HFF-Myc (cell line): ENCODE data around the gene ATP5MC3.

Experiments used
- DNase-seq: peaks from one replicate; pipeline ENCODE4 v3.0.0-alpha.2; 2011; ENCODE audit warnings: low read depth; ENCODE audit errors: extremely low read depth
- H3K4me3 ChIP-seq: replicated peaks from 2 replicates; pipeline ENCODE4 v1.5.1; 2011; ENCODE audit warnings: low read depth, mild to moderate bottlenecking, control low read depth, low read length
- TF ChIP-seq, protein P1 (sequence below): IDR thresholded peaks from 2 replicates; pipeline ENCODE4 v1.5.1; 2012; ENCODE audit warnings: mild to moderate bottlenecking, low read depth, low read length, control low read depth; ENCODE audit errors: missing control alignments

The ATP5MC3 gene

DNA sequence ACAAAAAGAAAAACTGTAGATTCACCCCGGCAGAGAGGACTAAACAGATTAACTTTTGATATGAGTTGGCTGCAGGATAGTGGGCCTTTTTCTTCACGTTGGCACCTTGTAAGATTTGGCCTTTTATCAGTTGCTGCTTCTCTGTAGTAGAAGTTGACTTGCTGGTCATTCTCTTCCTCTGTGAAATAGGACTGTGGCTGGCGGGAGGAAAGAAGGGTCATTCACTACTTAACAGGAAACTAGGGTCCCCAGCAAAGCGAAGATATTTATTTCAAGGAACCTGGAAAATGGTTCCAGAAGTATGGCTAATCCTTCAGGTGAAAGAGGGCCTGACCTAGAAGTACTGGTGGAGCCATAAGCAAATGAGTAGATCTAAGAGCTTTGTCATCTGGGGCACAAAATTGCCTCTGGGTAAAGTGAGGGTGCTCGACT lies 383 bp upstream of the ATP5MC3 start:
- peak overlapping the region; percentile 93 for H3K4me3 ChIP-seq
- DNase-seq, result no peak
- TF ChIP-seq, protein P1, sequence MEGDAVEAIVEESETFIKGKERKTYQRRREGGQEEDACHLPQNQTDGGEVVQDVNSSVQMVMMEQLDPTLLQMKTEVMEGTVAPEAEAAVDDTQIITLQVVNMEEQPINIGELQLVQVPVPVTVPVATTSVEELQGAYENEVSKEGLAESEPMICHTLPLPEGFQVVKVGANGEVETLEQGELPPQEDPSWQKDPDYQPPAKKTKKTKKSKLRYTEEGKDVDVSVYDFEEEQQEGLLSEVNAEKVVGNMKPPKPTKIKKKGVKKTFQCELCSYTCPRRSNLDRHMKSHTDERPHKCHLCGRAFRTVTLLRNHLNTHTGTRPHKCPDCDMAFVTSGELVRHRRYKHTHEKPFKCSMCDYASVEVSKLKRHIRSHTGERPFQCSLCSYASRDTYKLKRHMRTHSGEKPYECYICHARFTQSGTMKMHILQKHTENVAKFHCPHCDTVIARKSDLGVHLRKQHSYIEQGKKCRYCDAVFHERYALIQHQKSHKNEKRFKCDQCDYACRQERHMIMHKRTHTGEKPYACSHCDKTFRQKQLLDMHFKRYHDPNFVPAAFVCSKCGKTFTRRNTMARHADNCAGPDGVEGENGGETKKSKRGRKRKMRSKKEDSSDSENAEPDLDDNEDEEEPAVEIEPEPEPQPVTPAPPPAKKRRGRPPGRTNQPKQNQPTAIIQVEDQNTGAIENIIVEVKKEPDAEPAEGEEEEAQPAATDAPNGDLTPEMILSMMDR, result no peak

DNA sequence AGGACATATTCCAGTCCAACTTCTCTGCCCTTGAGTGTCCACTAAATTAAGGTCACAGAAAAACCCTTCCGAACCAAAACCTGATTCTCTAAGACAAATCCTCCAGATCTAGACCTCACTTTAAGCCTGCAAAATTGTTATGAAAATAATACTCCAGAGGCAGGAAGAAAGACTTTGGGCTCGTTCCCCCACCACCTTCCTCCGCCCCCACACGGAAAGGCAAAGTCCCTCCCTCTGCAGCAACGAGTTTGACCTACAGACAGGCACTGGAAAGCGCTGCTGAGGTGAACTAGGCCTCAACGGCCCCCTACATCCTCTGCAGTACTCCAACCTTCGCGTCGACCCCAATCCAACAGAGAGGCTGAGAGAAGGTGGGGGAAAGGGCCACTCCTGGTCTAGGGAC lies 808 bp downstream of the ATP5MC3 start:
- TF ChIP-seq, protein P1, result no peak
- DNase-seq, result no peak
- peak overlapping the region; percentile 93 for H3K4me3 ChIP-seq

DNA sequence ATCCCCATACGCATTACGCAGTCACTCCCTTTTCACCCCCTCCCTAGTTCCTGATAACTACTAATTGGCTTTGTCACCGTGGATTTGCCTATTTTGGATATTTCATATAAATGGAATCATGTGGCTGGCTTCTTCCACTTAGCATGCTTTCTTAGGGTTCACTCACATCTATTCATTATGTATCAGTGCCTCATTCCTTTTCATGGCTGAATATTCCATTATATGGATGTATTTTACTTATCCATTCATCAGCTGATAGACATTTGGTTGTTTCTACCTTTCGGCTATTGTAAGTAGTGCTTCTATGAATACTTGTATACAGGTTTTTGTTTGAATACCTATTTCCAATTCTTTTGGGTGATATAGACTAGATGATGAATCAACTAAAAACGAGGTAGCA lies 4.9 kb downstream of the ATP5MC3 start:
- DNase-seq, result no peak
- no peak overlapping the region for H3K4me3 ChIP-seq
- TF ChIP-seq, protein P1, result no peak

DNA sequence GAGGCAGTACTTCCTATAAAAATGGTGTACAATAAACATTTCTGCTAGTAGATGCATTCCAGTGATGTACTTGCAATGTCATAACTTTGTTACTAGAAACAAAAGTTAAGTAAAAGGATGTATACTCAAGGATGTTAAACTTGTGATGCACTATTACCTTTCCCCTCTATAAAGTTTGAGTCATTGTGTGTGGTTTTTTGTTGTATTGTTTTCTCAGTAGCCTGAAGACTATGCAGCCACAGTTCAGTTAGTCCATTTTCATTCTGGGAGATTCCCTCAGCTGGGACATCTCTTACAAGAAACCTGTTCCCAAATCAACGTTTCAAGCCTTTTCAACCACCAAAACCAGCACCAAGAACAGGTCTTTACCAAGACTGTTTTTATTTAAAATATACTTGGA lies 5.6 kb downstream of the ATP5MC3 start:
- TF ChIP-seq, protein P1, result no peak
- no peak overlapping the region for H3K4me3 ChIP-seq
- no peak for DNase-seq

DNA sequence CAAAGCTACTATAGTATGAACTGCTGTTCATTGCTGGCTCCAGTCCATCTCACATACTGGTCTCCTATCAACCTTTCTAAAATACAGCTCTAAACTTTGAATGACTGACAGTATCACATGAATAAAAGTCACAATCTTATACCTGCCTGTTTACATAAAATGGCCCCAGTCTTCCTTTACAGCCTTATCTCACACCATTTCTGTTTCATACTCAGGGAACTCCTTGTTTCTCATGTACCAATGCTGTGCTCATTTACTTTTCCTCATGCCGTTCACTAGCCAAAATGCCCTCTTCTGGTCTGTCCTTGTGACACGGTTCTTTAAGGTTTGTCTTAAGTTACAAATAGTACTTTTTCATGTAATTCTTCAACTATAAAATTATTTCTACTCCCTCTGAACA lies 6.2 kb downstream of the ATP5MC3 start:
- H3K4me3 ChIP-seq, result no peak overlapping the region
- DNase-seq, result no peak
- TF ChIP-seq, protein P1, result no peak

DNA sequence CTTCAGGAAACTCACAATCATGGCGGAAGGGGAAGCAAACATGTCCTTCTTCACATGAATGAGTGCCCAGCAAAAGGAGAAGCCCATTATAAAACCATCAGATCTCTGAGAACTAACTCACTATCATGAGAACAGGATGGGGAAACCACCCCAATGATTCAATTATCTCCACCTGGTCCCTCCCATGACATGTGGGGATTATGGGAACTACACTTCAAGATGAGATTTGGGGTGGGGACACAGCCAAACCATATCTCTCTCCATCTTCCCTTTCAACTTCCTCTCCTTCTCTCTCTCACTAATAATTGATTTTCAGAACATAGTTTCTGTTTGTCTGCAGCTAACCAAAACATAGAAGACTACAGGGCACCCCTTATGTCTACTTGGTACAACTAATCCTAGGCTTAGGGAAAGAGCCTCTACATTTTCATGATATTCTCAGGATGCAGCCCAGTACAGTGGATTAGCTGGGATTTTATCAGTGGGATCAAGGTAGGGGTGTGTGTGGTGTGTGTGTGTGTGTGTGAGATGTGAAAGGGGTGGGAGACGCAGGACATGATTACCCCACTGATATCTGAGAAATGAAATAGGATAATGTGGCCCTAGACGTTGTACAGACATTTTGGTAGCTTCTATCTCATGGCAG lies 10.7 kb downstream of the ATP5MC3 start:
- no peak overlapping the region for H3K4me3 ChIP-seq
- TF ChIP-seq, protein P1, result no peak
- no peak for DNase-seq

DNA sequence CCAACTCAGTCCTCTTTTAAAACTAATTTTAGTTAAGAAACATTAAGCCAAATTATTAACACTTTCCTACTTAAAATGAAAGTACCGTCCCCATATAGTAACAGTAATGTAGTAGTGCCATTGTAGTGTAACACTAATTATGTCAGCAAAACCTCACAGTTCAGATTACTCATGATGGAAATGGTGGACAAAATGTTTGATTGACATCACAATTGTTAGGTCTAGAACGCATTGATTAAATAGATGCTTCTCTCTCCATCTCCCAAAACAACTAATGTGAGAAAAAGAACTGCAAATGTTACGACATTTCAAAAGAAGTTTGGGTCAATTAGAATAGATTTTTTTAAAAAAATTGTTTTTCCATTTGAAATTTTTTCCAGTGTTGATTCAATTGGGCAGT lies 12.3 kb downstream of the ATP5MC3 start:
- H3K4me3 ChIP-seq, result no peak overlapping the region
- TF ChIP-seq, protein P1, result no peak
- DNase-seq, result no peak
